Stimulated activated CD8-positive, alpha-beta memory T cell treated with anti-CD3 and anti-CD28 coated beads, Interleukin-12 subunit alpha, Interleukin-12 subunit beta, amount 100 ng/mL, for 4 hours (primary cell): ENCODE results near the gene TRPM4.
"Not testable (repeated sequence)": the region's sequence is repeated elsewhere in the genome, so short reads cannot be mapped to it uniquely, and the experiment has no call there.

Experiments used
- DNase-seq: peaks from one replicate; pipeline ENCODE4 v3.0.0-alpha.2; 2020; ENCODE audit warnings: low read depth

The TRPM4 gene

GRCh38 chr19:49190781-49191180, 33.2 kb downstream of the TRPM4 start:
- DNase-seq: no peak

DNA sequence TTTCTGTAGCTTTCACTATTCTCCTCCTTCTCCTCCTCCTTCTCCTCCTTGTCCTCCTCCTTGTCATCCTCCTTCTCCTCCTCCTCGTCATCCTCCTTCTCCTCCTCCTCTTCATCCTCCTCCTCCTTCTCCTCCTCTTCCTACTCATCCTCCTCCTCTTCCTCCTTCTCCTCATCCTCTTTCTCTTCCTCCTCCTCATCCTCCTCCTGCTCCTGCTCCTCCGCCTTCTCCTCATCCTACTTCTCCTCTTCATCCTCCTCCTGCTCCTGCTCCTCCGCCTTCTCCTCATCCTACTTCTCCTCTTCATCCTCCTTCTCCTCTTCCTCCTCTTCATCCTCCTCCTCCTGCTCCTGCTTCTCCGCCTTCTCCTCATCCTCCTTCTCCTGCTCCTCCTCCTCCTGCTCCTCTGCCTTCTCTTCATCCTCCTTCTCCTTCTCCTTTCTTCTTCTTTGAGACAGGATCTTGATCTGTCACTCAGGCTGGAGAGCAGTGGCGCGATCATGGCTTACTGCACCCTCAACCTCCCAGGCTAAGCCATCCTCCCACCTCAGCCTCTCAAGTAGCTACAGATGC, 36.3 kb downstream of the TRPM4 start:
- no peak for DNase-seq

GRCh38 chr19:49194408-49194807, 36.8 kb downstream of the TRPM4 start:
- DNase-seq: no peak

DNA sequence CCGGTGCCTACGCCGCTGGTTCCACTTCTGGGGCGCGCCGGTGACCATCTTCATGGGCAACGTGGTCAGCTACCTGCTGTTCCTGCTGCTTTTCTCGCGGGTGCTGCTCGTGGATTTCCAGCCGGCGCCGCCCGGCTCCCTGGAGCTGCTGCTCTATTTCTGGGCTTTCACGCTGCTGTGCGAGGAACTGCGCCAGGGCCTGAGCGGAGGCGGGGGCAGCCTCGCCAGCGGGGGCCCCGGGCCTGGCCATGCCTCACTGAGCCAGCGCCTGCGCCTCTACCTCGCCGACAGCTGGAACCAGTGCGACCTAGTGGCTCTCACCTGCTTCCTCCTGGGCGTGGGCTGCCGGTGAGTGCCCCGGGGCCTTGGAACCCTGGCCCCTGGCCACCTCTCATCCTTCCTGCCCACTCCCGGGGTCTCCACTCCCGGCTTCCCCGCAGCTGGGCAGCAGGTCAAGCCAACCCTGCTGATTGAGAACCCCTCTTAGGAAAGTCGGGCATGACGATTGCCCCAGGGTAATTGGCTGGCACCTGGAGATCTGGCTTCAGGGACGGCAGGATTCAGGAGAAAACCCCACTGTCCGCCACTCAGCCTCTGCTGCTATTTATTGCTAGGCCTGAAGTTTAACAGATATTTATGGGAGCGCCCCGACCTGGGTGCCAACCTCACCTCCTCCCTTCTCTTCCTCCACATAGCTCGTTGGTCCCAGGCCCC, 39.1 kb downstream of the TRPM4 start:
- no peak for DNase-seq

- DNase-seq: no peak
These were observed 42.8 kb downstream of the TRPM4 start for GRCh38 chr19:49200238-49200862.

DNA sequence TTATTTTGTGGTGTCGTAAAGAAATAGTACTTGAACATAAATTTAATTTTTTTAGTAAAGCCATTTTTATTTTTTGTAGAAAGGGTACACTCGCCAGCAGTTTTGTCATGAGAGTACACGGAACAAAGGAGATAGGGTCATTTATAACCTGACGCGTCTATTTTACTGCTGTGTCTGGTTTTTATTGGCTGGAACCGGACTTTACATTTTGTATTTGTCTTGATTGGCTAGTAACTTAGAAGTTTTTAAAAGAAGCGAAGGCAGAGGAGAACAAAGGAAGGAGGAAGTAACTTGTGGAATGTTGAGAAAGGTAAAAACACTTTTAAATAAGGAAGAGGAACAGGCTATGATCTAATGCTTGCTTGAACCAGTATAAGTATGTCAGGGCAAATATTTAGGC, 43.5 kb downstream of the TRPM4 start:
- no peak for DNase-seq

DNA sequence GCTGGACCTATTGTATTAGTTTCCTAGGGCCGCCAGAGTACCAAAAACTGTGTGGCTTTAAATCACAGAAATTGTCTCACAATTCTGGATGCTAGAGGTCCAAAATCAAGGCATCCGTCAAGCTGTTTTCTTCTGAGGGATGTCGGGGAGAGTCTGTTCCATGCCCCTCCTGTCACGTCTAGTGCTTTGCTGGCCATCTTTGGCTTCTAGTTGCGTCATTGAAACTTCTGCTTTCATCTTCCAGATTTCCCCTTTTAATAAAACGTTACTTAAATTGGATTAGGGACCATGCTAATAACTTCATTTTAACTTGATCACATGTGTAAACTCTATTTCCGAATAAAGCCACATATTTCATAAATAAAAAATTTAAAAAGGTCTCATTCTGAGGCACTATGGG, 47.5 kb downstream of the TRPM4 start:
- no peak for DNase-seq

- not testable (repeated sequence) for DNase-seq
These were observed 51.9 kb downstream of the TRPM4 start for GRCh38 chr19:49209502-49209901.

GRCh38 chr19:49210108-49210900, 52.7 kb downstream of the TRPM4 start:
- DNase-seq: no peak

DNA sequence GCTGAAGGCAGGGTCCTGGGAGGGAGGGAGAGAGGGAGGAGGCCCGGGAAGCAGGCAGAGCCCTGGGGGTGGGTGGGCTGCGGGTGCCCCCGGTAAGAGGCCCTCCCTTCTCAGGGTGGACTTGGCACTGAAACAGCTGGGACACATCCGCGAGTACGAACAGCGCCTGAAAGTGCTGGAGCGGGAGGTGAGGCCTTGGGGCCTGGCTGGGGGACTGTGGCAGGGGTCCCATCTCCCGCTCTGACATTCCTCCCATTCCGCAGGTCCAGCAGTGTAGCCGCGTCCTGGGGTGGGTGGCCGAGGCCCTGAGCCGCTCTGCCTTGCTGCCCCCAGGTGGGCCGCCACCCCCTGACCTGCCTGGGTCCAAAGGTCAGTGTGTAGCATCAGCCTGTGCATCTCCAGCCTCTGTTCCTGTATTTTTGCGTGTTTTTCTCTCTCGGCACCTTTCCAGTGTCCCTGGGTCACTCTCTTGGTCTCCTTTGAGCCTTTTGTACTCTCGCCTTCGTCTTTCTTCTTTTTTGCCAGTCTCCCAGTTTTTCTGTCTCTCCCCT, 53.4 kb downstream of the TRPM4 start:
- DNase-seq: no peak

DNA sequence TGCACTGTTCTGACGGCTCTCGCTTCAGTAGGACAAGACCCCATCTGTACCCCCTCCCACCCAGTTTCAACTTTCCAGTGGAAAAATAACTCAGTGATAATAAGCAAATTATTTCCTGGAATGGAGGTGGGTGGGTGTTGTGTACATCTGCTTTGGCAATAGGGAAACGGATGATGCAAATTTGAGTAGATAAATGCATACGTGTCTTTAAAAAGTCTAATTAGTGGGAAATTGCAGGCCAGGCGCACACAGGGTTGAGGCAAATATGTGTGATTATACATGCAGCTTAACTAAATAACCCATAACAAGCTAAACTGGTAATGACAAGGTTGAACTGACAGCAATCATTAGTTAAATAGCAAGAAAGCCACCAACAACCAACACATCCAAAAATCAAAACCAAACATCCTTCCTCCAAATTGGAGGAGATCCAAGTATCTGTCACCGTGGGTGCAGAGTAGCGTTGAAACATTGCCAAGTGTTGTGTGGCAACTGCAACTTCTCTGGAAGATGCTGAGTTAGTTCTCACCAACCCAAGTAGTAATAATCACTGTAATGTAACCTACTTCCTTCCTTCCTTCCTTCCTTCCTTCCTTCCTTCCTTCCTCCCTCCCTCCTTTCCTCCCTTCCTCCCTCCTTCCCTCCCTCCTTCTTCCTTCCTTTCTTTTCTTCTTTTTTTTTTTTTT, 54.6 kb downstream of the TRPM4 start:
- DNase-seq: no peak

- DNase-seq: no peak
These were observed 56.2 kb downstream of the TRPM4 start for GRCh38 chr19:49213791-49214190.

DNA sequence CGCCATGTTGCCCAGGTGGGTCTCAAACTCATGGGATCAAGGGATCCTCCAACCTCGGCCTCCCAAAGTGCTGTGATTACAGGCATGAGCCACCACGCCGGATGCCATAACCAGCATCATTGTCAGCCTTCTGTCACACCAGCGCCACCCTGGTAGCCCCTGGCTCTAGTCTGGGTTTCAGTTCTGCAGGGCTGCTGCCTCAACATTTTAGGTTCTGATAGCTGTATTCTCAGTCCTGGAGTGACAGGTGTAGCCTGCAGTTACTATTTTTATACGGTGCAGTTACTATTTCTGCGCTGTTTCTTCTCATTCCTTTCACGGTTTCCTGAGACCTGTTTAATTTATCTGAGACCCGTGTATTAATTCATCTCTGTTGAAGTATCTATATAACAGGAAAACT, 57.1 kb downstream of the TRPM4 start:
- DNase-seq: no peak

- no peak for DNase-seq
These were observed 58.5 kb downstream of the TRPM4 start for GRCh38 chr19:49216071-49216470.

DNA sequence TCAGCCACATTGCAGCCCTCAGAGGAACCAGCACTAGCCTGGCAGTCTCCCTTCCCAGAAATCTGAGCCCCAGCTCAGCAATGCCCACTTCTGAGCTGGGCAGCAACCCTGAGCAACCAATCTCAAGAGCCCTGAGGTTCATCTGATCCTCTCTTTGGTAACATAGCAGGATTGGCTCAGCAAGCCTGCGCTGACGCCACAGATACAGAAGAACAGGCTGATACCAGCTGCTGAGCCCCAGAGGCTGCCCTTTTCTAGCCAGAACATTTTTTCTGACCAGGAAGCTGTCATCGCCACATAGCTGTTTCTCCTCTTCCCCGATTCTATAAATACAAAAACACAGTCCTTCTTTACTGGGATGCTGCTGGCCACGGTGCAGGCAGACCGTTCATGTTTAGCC, 59.8 kb downstream of the TRPM4 start:
- DNase-seq: no peak

- DNase-seq: no peak
These were observed 64.4 kb downstream of the TRPM4 start for GRCh38 chr19:49222011-49222410.

DNA sequence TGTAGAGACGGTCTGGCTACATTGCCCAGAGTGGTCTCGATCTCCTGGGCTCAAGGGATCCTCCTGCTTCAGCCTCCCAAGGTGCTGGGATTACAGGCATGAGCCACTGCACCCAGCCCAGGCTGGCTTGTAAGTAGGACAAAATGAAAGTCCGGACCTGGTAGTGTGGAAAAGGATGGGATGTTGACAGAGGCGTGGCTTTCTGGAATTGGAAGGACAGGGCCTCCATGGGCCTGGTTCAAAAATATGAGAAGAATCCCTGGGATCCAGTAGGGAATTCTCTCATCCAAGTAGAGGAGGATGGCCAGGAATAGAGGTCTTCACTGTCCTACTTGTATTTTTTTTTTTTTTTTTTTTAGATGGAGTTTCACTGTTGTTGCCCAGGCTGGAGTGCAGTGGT, 64.9 kb downstream of the TRPM4 start:
- no peak for DNase-seq

DNA sequence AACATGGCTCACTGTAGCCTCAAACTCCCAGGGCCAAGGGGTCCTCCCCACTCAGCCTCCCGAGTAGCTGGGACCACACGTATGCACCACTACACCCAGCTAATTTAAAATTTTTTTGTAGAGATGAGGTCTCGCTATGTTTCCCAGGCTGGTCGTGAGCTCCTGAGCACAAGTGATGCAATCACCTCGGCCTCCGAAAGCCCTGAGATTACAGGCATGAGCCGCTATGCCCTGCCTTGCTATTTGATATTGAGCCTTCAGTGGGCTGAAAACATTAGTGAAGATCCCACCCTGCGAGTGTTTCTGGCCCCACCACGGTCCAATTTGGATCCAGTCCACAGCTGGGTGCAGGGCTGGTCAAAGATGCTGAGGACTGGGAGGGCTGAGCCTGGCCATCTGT, 65.9 kb downstream of the TRPM4 start:
- DNase-seq: no peak

- DNase-seq: not testable (repeated sequence)
These were observed 66.8 kb downstream of the TRPM4 start for GRCh38 chr19:49224441-49224840.

DNA sequence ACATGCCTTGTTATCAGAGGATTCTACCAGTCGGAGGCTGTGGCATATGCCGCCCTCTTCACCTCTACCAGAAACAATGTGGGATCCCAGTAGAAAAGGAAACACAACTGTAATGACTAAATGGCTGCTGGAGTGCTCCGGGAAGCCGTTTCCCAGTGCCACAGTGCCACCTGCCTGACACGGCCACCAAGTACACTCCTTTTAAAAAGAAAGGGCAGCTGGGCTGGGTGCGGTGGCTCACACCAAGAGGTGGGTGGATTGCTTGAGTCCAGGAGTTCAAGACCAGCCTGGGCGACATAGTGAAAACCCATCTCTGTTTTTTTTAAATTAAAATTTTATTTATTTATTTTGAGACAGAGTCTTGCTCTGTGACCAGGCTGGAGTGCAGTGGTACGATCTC, 67.3 kb downstream of the TRPM4 start:
- DNase-seq: no peak

GRCh38 chr19:49229416-49229815, 71.8 kb downstream of the TRPM4 start:
- DNase-seq: no peak

GRCh38 chr19:49231389-49231788, 73.8 kb downstream of the TRPM4 start:
- DNase-seq: no peak
